Measurements from ENCODE around the gene C2orf76. TPM values are rescaled to one million over a fixed set of nuclear protein-coding genes. Genes with fewer than 3 reads are reported as not detected.

The C2orf76 gene
- total RNA-seq, 6 experiments from 2014 or later: 6.6 to 10.5 (median 8.9) TPM

DNA sequence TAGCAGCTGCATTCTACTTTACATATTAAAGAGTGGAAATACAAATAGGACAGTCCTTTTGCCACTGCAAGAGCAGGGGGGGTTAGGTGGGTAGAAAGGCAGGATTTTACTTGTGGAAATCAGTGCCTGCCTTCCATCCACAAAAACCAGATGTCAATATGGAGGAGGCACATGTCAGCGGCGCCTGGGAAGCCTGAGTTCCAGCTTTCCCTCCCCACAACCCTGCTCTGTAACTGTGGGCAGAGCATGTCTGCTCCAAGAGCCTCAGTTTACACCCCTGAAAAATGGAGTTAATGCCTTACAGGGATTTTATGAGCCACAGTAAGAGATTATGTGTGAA lies 110.1 kb downstream of the C2orf76 start:
- H3K4me1 Mint-ChIP-seq (ENCODE audit: low read depth): peaks cover 73% of the 10 kb centered on the region
- no peaks in the 10 kb centered on the region for H3K9me3 Mint-ChIP-seq
- DNase-seq: no peak
- H3K27me3 Mint-ChIP-seq (ENCODE audit: insufficient read depth): no peaks in the 10 kb centered on the region; the same call in 1 of the 2 replicates
- peaks cover 14% of the 10 kb centered on the region; the same call in 1 of the 2 replicates for H3K36me3 Mint-ChIP-seq (ENCODE audit: low read depth)
- peak overlapping the region; percentile 65; the same call in 1 of the 2 replicates for H3K4me3 Mint-ChIP-seq
- peak overlapping the region; percentile 86 for H3K27ac Mint-ChIP-seq
- TF ChIP-seq, protein P1, sequence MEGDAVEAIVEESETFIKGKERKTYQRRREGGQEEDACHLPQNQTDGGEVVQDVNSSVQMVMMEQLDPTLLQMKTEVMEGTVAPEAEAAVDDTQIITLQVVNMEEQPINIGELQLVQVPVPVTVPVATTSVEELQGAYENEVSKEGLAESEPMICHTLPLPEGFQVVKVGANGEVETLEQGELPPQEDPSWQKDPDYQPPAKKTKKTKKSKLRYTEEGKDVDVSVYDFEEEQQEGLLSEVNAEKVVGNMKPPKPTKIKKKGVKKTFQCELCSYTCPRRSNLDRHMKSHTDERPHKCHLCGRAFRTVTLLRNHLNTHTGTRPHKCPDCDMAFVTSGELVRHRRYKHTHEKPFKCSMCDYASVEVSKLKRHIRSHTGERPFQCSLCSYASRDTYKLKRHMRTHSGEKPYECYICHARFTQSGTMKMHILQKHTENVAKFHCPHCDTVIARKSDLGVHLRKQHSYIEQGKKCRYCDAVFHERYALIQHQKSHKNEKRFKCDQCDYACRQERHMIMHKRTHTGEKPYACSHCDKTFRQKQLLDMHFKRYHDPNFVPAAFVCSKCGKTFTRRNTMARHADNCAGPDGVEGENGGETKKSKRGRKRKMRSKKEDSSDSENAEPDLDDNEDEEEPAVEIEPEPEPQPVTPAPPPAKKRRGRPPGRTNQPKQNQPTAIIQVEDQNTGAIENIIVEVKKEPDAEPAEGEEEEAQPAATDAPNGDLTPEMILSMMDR (IDR thresholded peaks at IDR 0.05): no peak

GRCh38 chr2:119255760-119256581 lies 110.7 kb downstream of the C2orf76 start:
- peaks cover 71% of the 10 kb centered on the region for H3K4me1 Mint-ChIP-seq (ENCODE audit: low read depth)
- peak; percentile 93 for DNase-seq
- H3K4me3 Mint-ChIP-seq: peak overlapping the region; percentile 65
- no peaks in the 10 kb centered on the region for H3K9me3 Mint-ChIP-seq
- no peaks in the 10 kb centered on the region; the same call in none of the 2 replicates for H3K27me3 Mint-ChIP-seq (ENCODE audit: insufficient read depth)
- H3K36me3 Mint-ChIP-seq (ENCODE audit: low read depth): peaks cover 16% of the 10 kb centered on the region; the same call in 1 of the 2 replicates
- peak overlapping the region; percentile 86 for H3K27ac Mint-ChIP-seq
- TF ChIP-seq, protein P1 (IDR thresholded peaks at IDR 0.05): no peak

- Mint-ChIP-seq H3K4me3 (no peak overlapping the region), H3K9me3 (no peaks in the 10 kb centered on the region), H3K27ac (no peak overlapping the region), H3K4me1 (ENCODE audit: low read depth) (peaks cover 63% of the 10 kb centered on the region), H3K27me3 (ENCODE audit: insufficient read depth) (no peaks in the 10 kb centered on the region; the same call in none of the 2 replicates), H3K36me3 (ENCODE audit: low read depth) (peaks cover 16% of the 10 kb centered on the region; the same call in 1 of the 2 replicates)
- DNase-seq: no peak
- TF ChIP-seq, protein P1 (IDR thresholded peaks at IDR 0.05): no peak
Measured at GRCh38 chr2:119254601-119255080, 112.0 kb downstream of the C2orf76 start.

- Mint-ChIP-seq H3K36me3 (ENCODE audit: low read depth) (peaks cover 18% of the 10 kb centered on the region), H3K27ac (peak overlapping the region; percentile 96), H3K4me1 (ENCODE audit: low read depth) (peaks cover 62% of the 10 kb centered on the region)
Measured at GRCh38 chr2:119253760-119254600, 112.7 kb downstream of the C2orf76 start.

More at GRCh38 chr2:119253760-119254600, 112.7 kb downstream of the C2orf76 start:
- DNase-seq: no peak
- TF ChIP-seq, protein P1 (IDR thresholded peaks at IDR 0.05): no peak
- H3K4me3 Mint-ChIP-seq: peak overlapping the region; percentile 65; the same call in 1 of the 2 replicates
- no peaks in the 10 kb centered on the region; the same call in none of the 2 replicates for H3K27me3 Mint-ChIP-seq (ENCODE audit: insufficient read depth)
- no peaks in the 10 kb centered on the region for H3K9me3 Mint-ChIP-seq
